HepG2 (cell line): Measurements from ENCODE around the gene FSCN2.

Experiments
- AFF4 ChIP-seq: sonication (generic); formaldehyde crosslinking; IDR thresholded peaks from 2 replicates; pipeline ENCODE4 v1.4.0; 2020; ENCODE audit warnings: missing genetic modification reagents
- CBFB ChIP-seq: sonication (generic); formaldehyde crosslinking; IDR thresholded peaks from 2 replicates; pipeline ENCODE4 v1.4.0; 2020; ENCODE audit warnings: missing genetic modification reagents
- FOXA1 ChIP-seq, 2 experiments: fragments of 450-650 bp in 1 of 2; sonication (generic) in 1 of 2; formaldehyde crosslinking in 1 of 2; IDR thresholded peaks; 2 replicates each; pipeline versions ENCODE4 v1.4.0 to v1.6.1; 2016 to 2020; ENCODE audit warnings: missing genetic modification reagents in 1 of 2
- PAX8 ChIP-seq: sonication (generic); formaldehyde crosslinking; IDR thresholded peaks from 2 replicates; pipeline ENCODE4 v1.8.0; 2022; ENCODE audit warnings: mild to moderate bottlenecking, missing genetic modification reagents, borderline replicate concordance
- ZNF713 ChIP-seq: sonication (generic); formaldehyde crosslinking; IDR thresholded peaks from 2 replicates; pipeline ENCODE4 v1.4.0; 2020; ENCODE audit warnings: mild to moderate bottlenecking, missing genetic modification reagents

DNA sequence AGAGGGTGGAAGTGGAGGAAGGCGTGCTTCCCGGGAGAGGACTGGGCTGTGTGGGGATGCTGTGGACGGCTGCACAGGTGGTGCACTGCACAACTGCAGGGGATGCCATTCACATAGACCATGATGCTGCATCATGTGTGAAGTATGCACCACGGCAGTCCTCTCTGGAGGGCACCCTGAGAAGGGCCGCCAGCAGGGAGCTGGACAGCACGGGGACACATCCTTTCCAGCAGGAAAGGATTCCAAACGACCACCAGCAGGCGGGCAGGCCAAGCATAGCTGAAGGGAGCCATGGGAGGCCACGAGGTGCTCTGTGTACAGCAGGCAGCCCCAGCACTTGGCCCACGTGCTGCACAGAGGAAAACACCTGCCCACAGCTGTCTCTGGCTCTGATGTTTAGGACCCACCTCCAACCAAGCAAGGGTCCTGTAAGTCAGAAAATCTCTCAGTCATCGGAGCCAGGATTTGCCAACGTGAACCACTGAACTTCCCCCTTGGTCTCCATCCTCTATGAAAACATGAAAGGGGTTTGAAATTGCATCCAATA, 25.6 kb upstream of the FSCN2 start:
- no peak for TF ChIP-seq ZNF713
- TF ChIP-seq FOXA1 (IDR thresholded peaks at IDR 0.05): no peak
- no peak for TF ChIP-seq FOXA1 (CRISPR knock-in tag; IDR thresholded peaks at IDR 0.05)
- TF ChIP-seq CBFB (CRISPR knock-in tag): no peak
- TF ChIP-seq AFF4 (CRISPR knock-in tag): no peak
- no peak for TF ChIP-seq PAX8 (CRISPR knock-in tag)
